B cell (primary cell): Measurements from ENCODE around the gene TSPYL1.

Source experiments
- CTCF ChIP-seq: fragments of 200-600 bp; IDR thresholded peaks from one replicate; pipeline ENCODE4 v1.8.0; 2022; ENCODE audit warnings: antibody characterized with exemption, mild to moderate bottlenecking
- EZH2 ChIP-seq: IDR thresholded peaks from 2 replicates; pipeline ENCODE4 v1.6.1; 2012; ENCODE audit warnings: borderline replicate concordance, low read depth, mild to moderate bottlenecking, moderate library complexity, low read length; ENCODE audit not compliant: insufficient read depth, poor library complexity, severe bottlenecking

GRCh38 chr6:116326996-116327395 is 47.3 kb upstream of the TSPYL1 start:
- TF ChIP-seq CTCF, result no peak
- TF ChIP-seq EZH2, result no peak
